GM12878 (cell line): ENCODE measurements around the gene NGFR.

ENCODE experiments used
- CHD2 ChIP-seq: IDR thresholded peaks from 2 replicates; pipeline ENCODE4 v1.6.1; 2011; ENCODE audit warnings: low read depth, low read length, improper control_type of control experiment, borderline replicate concordance
- CTCF ChIP-seq, 3 experiments: IDR thresholded peaks in 2 of 3; conservative IDR thresholded peaks in 1 of 3; 2 replicates each; pipeline ENCODE4 v1.5.1; 2011; ENCODE audit warnings: low read depth in 3 of 3, low read length in 3 of 3, mild to moderate bottlenecking in 3 of 3, control low read depth in 2 of 3, moderate library complexity in 2 of 3, inconsistent platforms in 1 of 3, mixed read lengths in 1 of 3; ENCODE audit not compliant: control insufficient read depth in 2 of 3, insufficient read depth in 1 of 3; ENCODE audit errors: extremely low read depth in 1 of 3
- GABPA ChIP-seq: IDR thresholded peaks from 2 replicates; pipeline ENCODE4 v1.6.1; 2014; ENCODE audit warnings: antibody characterized with exemption, low read depth, mild to moderate bottlenecking, inconsistent platforms
- KDM1A ChIP-seq: fragments of 200-600 bp; sonication (generic); IDR thresholded peaks from 2 replicates; pipeline ENCODE4 v1.6.1; 2016; ENCODE audit warnings: borderline replicate concordance
- MAX ChIP-seq: IDR thresholded peaks from 2 replicates; pipeline ENCODE4 v1.6.1; 2012; ENCODE audit warnings: low read depth, low read length, improper control_type of control experiment
- POLR2A ChIP-seq: IDR thresholded peaks from 2 replicates; pipeline ENCODE4 v1.6.1; 2011; ENCODE audit warnings: low read depth, mild to moderate bottlenecking, low read length
- TBL1XR1 ChIP-seq: IDR thresholded peaks from 2 replicates; pipeline ENCODE4 v1.6.1; 2012; ENCODE audit warnings: low read depth, low read length, improper control_type of control experiment
- YY1 ChIP-seq: IDR thresholded peaks from 2 replicates; pipeline ENCODE4 v1.6.1; 2011; ENCODE audit warnings: low read depth, mild to moderate bottlenecking, low read length
- ZNF274 ChIP-seq: IDR thresholded peaks from one replicate; pipeline ENCODE4 v1.8.0; 2011; ENCODE audit not compliant: insufficient read length, insufficient read depth

GRCh38 chr17:49508061-49508865, 13.2 kb downstream of the NGFR start:
- TF ChIP-seq TBL1XR1 (no peak), CTCF (IDR thresholded peaks at IDR 0.05 in 2 of 3, conservative IDR thresholded peaks at IDR 0.05 in 1 of 3; ENCODE audit: control insufficient read depth in 2 of 3, extremely low read depth in 1 of 3, insufficient read depth in 1 of 3, low read depth in 3 of 3, low read length in 3 of 3) (no peak), KDM1A (no peak), GABPA (no peak), POLR2A (no peak), MAX (no peak), YY1 (no peak), CHD2 (no peak), ZNF274 (no peak)
